Stimulated activated CD8-positive, alpha-beta memory T cell treated with anti-CD3 and anti-CD28 coated beads, Interleukin-4, amount 100 ng/mL, for 4 hours (primary cell): ENCODE data around the gene FKBP9.
"Not testable (repeated sequence)": the region's sequence is repeated elsewhere in the genome, so short reads cannot be mapped to it uniquely, and the experiment has no call there.

ENCODE experiments used
- DNase-seq, 2 donors: peaks; one replicate each; pipeline ENCODE4 v3.0.0-alpha.2; 2020; ENCODE audit warnings: low read depth in 2 of 2, low spot score in 1 of 2

The FKBP9 gene

DNA sequence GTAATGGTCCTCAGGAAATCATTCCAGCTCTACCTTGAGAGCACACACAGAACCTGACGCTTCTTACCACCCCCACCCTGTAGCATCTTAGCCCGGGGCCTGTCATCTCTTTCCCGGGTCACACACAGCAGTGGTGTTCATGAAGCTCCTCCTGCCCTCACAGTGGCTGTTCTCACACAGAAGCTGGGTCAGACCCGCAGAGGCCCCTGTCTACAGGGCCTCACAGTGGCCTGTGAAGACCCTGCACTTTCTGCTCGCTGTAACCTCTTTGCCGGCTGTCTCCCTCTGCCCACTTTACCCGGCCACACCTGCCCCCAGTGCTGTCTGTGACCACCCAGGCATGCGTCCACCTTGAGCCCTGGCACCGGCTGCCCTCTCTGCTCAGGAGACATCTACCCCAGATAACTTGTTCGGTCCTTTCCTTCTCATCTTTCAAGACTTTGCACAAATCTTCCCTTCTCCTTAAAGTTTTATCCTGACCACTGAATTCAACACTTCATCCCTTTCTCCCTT, 46.9 kb downstream of the FKBP9 start:
- not testable (repeated sequence) for DNase-seq

DNA sequence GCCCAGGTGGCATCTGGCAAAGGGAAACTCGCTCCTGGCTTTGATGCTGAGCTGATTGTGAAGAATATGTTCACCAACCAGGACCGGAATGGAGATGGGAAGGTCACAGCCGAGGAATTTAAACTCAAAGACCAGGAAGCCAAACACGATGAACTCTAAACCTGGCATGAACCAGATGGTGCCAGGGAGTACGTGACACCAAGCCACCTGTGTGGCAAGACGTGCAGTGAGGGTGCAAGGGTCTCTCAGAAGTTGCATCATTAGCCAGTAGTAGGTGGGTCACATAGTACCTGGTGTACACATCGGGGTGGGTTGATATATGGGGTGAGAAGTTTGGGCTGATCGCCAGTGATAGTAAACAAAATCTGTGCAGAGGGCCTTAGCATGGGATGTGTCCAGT, 48.0 kb downstream of the FKBP9 start:
- DNase-seq, result not testable (repeated sequence)

DNA sequence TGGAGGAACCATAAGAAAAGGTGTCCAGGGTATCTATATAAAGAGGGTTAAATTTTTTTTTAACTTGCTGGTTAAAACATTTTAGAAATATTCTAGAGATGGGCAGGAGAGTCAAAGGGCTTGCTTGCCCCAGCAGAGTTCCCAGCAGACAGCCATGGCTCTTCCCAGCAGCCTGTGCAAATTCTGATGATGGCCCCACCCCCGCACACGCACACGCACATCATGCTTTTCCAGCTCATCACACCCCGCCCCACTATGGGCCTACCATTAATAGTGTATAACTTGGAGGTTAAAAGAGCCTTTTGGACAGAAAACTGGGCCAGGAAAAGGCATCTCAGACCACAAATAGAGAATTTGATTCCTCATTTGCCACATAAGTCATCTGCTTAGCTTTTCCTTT, 48.5 kb downstream of the FKBP9 start:
- DNase-seq, result not testable (repeated sequence)

DNA sequence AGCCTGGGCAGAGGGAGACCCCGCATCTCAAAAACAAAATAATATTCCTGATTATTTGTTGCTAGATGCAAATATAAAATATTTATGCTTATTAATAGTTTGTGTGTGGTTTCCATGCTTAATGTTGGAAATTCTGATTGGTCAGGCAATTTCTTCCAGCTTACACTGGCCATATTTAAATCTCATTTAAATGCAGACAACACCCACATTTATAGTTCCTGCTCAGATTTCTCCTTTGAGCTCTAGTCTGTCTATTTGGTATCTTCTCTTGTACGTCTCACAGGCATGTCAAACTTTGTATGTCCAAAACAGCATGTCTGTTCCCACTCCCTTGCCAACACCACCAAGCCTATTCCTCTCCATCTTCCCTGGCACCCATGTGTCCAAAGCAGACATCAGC, 52.5 kb downstream of the FKBP9 start:
- no peak for DNase-seq

DNA sequence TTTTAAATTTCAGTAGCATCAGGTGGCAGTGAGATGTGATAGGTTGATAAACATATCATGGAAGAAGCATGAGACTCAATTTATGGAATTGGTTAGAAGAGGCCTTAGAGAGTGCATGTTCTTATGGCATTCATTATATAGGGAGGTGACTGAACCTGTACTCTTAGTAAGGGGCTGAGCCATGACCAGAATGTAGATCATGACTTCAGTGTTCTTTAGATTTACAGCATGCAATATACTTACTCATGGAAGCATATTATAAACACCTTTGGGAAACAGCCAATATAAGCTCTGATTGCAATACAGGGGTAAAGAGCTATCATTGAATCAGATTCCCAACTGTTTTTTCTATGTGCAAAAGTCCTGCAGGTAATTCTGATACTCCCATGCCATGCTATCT, 55.1 kb downstream of the FKBP9 start:
- DNase-seq, result no peak

DNA sequence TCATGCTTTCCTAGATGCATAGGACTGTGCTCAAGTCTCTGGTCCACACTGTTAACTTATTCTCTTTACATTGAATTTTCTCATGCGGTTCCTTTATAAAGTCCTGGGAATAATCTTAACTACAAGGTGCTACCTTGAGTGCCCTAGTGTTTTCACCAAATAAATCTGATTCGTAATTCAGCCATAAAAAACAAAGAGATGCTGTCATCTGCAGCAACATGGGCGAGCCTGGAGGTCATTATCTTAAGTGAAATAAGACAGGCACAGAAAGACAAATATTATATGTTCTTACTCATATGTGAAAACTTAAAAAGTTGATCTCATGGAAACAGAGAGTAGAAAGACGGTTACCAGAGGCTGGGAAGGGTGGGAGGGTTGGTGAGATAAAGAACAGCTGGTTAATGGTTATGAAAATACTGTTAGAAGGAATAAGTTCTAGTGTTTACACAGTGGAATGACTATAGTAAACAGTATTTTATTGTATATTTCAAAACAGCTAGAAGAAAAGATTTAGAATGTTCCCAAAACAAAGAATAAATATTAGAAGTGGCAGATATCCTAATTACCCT, 67.0 kb downstream of the FKBP9 start:
- no peak for DNase-seq

DNA sequence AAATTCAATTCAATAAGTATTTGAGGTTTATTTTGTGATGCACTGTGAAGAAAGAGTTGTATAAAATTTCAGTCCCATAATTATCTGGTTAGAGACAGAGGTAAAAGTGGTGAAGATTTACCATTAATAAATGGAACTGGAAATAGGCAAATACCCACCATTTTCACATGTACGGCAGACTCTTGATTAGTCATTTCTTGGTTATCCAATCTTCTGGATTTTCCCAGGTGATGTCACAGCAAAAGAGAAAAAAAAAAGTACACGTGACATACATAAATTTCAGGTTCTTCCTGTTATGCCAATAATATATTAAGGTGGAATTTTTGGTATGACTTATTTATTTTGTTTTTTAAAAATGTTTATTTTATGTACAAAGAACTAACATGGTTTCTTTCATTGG, 78.5 kb downstream of the FKBP9 start:
- no peak for DNase-seq

DNA sequence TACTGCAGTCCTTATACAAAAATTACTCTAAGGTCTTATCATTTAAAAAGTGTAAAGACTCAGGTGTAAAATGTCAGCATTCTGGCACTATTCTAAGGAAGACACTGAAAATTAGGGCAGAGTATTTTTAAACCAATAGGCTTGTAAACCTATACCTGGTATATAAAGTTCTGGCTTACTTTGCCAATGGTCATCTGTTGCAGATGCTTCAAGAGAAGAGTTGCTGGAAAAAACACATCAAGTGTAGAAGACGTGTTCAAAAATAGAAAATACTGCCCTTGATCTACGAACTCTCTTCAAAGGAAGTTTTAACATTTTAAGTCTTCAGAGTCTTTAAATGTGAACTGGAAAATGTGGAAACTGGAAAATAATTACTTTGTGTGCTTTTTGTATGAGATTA, 81.4 kb downstream of the FKBP9 start:
- DNase-seq, result no peak

DNA sequence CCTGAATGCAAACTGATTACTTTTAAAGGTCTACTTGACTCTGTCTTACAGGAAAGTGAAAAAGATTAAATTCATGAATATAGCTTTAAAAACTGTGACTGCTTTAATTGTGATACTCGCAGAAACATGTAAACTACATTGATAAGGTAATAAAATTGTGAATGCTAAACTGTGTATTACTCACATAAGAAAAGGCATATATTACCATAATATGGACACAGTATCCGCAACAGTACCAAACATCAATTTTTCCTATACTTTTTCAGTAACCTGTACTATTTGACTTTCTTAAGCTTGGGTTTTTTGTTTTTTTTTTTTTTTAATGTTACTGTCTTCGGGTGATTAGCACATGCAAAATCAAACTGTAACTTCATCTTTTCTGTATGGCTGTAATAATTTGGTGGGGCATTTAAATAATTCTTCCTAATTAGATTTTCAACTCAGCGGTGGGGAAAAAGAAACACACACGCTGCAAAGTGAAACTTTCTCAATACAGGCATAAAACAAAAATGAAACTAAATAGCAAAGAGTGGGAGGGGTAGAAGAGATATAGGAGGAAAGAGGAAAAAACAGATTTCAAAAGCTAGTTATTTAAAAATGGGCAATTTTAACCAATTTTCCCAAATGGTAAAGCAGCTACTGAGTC, 82.1 kb downstream of the FKBP9 start:
- DNase-seq, result no peak

DNA sequence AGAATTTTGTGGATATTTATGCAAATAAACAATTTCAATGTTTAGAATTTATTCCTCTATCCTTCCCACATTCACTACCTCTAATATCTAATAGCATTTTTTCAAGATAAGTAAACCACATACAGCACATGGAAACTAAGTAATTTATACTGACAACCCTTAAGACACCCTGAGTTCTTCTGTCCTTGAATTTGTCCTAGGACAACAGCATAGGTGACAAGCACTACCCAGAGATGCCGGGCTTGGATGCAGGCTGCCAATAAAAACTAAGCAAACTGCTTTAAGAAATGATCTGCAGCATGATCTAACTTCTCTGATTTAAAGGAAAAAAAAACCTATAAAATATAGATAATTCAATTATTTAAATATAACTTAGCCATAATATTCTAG, 82.7 kb downstream of the FKBP9 start:
- no peak for DNase-seq

DNA sequence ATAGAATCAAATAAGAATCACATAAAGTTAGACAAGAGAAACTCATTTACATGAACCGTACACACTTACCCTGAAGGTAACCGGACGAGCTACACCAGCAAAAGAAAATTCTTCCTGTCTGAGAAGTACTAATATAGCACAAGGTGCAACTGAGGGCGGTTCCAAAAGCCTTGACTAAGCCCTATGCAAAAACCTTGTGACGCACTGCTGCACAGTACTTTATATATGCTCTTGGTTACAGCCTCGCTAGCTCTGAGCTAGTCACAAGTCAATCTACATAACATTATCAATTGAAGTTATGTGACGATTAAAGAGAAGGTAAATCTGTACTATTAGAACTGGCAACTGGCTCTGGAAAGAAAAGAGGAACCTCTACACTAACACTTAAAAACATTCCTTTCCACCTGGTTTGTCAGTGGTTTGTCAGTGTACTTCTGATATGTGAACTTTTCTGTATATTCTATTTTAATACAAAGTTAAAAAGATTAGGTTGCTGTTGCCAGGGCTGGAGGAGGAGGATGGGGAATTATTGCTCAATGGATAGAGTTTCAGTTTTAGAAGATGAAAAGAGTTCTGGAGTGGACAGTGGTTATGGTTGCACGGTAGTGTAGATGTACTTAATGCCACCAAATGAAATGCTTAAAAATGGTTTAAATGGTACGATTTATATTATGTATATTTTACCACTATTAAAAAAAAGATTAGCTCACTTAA, 83.7 kb downstream of the FKBP9 start:
- DNase-seq, result peak; percentile 16 to 30

DNA sequence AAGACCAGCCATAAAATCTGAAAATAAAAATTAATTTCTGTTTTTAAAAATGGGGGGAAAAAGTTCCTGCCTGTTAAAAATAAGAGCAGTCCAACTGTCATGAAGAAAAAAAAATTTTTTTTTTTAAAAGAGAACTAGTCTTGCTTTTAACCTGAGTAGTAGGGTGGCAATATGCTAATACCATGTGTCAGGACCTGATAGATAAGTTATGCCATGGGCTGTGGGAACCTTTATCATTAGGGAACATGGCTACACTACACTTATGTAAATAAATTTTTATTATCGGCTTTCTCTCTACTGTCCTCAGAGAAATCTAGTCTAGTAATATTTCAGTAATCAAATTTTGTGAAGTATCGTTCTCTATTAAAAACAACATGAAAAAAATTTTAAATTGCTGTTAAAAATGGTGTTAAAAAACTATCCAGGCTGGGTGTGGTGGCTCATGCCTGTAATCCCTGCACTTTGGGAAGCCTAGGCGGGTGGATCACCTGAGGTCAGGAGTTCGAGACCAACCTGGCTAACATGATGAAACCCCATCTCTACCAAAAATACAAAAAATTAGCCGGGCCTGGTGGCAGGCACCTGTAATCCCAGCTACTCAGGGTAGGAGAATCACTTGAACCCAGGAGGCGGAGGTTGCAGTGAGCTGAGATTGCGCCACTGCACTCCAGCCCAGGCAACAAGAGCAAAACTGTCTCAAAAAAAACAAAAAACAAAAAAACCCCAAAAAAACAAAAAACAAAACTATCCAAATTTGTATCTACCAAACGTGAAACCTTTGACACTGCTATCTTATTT, 84.6 kb downstream of the FKBP9 start:
- no peak for DNase-seq

DNA sequence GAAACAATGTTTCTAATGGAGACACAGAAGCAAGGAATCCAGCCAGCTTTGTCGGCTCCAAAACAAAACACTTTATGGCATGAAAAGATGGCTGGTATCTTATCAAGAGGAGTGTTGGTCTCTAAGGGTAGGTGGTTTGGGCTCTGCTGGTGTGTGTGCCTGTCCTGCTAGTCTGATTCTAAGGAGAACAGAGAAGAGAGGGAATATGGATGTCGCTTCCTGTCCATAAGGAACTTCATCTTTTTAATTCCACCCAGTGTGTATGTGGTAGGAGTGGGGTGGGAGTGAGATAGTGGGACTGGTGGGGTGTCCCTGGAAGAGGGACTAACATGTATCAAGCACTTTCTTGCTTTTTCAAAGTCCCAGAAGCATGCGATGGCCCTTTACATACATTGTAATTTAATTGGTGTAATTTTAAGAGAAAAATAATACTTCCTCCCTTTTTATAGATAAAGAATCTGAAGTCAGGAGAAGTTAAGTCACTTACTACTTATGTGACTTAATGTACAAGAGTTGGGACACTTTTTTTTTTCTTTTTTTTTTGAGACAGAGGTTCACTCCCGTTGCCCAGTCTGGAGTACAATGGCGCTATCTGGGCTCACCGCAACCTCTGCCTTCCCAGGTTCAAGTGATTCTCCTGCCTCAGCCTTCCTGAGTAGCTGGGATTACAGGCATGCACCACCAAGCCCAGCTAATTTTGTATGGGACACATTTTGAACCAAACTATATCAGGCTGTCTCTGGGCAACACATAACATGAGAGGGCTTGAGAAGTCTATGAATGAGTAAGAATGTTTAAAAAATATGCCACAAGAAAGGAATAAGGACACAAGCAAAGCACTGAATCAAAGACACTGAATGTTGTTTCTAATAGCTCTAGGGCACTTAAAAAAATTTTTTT, 86.5 kb downstream of the FKBP9 start:
- no peak for DNase-seq

DNA sequence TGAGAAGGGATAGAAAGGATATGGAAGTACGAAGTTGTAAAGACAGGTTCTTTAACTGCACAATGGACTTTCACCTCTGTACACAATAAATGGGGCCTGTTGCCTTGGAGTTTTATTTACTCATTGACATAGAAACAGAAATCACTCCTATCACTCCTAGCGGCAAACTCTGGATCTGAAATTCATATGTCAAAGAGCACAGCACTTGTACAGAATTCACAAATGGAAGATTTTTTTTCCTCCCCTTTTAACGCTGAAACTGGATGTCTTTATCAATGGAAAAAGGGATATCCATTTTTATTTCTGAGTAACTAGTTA, 87.1 kb downstream of the FKBP9 start:
- no peak for DNase-seq

DNA sequence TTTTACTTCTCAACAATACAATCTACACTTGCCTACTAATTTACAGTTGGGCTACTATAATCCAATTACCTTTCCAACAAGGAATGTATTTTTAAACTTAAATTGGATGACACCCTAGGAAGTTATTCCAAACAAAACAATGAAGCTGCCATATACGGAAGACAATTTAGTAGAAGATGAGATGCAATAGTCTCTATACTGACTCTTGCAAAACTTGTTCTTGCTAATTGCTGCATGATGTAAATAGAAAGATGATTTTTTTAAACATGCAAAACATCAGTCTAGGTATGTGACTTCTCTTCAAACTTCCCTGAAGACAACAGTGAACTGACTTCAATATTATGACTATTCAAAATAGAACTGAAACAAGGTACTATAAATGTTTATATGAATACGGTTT, 87.7 kb downstream of the FKBP9 start:
- DNase-seq, result no peak

DNA sequence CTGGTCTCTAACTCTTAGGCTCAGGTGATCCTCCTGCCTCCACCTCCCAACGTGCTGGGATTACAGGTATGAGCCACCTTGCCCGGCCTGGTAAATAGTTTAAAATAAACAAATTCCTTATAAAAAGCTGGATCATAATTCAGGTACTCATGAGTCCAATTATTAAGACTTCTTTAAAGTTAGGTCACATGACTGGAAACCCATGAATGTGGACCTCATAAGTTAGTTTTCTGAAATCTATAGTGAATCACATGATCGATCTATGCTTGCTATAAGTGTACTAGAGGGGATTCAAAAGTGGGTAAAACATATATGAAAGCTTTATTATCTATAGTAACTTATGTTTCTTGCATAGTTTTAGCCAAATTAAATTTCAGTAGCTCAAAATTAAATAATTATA, 91.0 kb downstream of the FKBP9 start:
- no peak for DNase-seq

DNA sequence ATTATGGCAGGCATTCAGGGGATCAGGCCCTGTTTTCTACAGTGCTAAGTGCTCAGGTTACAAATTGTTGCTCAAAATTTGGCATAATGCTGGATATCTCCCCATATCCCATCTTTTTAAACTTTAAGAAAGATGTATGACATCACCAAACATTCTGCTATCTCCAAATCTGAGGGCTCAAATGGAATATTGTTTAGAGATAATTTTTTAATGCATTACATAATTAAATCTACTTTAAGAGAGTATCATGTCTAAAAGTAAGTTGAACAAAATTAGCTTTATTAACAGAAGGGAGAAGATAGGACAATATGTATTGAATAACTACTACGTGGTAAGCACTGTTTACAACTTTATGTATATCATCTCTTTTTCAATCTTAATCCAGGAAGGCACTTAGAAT, 91.5 kb downstream of the FKBP9 start:
- no peak for DNase-seq

DNA sequence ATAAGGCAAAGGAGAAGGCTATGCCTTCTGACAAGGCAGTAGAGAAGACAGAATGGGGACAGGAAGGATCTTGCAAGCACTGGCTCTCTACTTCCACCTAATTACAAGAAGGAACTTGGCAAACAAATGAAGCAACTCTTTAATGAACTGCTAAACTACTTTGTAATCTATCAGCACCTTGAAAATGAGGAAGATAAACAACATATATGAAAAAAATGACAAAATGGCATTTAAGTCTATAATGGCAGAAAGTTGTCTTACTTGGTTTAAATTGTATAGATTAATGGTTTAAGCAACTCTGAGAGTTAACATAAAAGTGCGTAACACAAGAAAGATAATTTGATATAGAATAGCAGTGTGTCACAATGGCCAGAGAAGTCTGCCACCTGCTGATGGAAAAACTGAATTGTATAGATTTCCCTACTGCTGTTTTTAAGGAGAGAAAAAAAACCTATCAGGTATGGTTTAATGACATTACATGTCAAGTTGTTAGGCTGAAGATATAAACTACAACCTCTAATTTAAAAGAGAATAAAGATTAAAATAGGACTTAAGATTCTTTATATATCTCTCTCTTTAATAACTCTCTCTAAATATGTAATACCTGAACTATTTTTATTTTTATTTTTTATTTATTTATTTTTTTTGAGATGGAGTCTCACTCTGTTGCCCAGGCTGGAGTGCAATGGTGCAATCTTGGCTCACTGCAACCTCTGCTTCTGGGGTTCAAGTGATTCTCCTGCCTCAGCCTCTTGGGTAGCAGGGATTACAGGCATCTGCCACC, 93.5 kb downstream of the FKBP9 start:
- DNase-seq, result no peak

DNA sequence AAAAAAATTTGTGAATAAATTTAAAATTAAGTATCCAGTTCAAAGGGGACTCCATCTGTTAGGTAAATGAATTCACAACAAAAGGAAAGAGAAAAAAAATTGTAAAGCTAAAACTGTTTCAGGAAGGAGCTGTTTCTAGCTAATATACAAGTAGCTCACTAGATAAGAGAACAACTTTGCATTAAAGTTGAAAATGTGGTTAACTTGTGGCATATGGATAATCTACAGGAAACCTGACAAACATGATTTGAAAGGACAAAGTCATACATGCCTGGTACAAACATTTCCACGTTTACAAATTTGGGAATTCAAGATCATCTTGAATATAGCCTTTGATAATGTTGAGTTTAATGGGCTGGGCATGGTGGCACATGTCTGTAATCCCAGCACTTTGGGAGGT, 96.5 kb downstream of the FKBP9 start:
- DNase-seq, result no peak
